GM13977 (cell line): ENCODE measurements around the gene PBX4.

Experiments used
- DNase-seq: peaks from one replicate; pipeline ENCODE4 v3.0.0; 2012; ENCODE audit warnings: low spot score
- in situ Hi-C: fragments of 300-500 bp; cut with MboI; formaldehyde crosslinking; loops from one replicate; pipeline ENCODE4 v1.12.0; 2022; ENCODE audit warnings: low sequenced_read_pairs, low pct_unique_long_range_greater_than_20kb, mixed read lengths, inconsistent platforms; ENCODE audit not compliant: unreplicated experiment
- TF ChIP-seq, protein P1 (sequence below): IDR thresholded peaks from 2 replicates; pipeline ENCODE4 v1.5.1; 2012; ENCODE audit warnings: mild to moderate bottlenecking, control low read depth; ENCODE audit not compliant: insufficient read depth; ENCODE audit errors: extremely low read depth, missing control alignments

Gene PBX4

GRCh38 chr19:19579533-19580361 is 38.7 kb downstream of the PBX4 start:
- in situ Hi-C loops: no loop called here
- TF ChIP-seq, protein P1, sequence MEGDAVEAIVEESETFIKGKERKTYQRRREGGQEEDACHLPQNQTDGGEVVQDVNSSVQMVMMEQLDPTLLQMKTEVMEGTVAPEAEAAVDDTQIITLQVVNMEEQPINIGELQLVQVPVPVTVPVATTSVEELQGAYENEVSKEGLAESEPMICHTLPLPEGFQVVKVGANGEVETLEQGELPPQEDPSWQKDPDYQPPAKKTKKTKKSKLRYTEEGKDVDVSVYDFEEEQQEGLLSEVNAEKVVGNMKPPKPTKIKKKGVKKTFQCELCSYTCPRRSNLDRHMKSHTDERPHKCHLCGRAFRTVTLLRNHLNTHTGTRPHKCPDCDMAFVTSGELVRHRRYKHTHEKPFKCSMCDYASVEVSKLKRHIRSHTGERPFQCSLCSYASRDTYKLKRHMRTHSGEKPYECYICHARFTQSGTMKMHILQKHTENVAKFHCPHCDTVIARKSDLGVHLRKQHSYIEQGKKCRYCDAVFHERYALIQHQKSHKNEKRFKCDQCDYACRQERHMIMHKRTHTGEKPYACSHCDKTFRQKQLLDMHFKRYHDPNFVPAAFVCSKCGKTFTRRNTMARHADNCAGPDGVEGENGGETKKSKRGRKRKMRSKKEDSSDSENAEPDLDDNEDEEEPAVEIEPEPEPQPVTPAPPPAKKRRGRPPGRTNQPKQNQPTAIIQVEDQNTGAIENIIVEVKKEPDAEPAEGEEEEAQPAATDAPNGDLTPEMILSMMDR: no peak
- DNase-seq: no peak

DNA sequence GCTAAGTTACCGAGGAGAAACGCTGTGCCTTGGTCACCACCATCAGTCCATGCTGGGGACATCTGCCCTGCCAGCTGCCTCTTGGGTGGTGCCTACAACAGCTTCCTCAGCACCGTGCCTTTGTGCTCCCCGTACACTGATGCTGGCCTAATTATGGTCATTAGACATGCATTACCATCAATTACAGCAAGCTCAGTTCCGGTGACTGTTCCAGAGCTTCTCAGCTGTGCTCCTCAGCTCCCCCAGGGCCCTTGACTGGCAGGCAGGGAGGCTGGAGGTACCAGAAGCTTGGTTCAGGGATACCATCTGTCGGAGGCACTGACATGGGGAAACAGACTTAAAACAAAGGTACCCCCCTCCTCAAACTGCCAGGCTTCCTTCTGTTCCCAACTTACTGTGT is 40.2 kb downstream of the PBX4 start:
- no peak for DNase-seq
- TF ChIP-seq, protein P1: no peak
- in situ Hi-C loops: no loop called here

- in situ Hi-C loops: no loop called here
- DNase-seq: no peak
- TF ChIP-seq, protein P1: no peak
These were observed 43.1 kb downstream of the PBX4 start for GRCh38 chr19:19575411-19575810.

- TF ChIP-seq, protein P1: no peak
These were observed 47.3 kb downstream of the PBX4 start for GRCh38 chr19:19571071-19571786.

DNA sequence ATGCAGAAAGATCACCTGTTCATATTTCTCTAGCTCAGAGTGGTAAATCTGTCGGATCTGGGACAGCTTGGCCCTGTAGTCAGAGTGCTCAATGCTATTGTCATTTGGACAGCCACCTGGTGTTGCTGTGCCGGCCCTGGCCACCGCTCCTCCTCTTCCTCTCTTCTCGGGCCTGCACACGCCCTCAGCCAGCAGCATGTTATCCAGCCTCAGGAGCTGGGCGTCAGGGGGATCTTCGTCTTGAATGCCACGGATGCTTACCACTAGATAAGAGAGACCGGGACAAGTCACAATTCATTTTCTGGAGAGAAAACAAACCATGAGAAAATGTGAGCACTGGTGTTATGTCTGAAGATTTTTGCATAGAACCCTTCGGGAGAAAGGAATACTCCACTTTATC is 47.9 kb downstream of the PBX4 start:
- DNase-seq: no peak
- TF ChIP-seq, protein P1: no peak

More at GRCh38 chr19:19571071-19571786, 47.3 kb downstream of the PBX4 start:
- DNase-seq: no peak
- in situ Hi-C loops: no loop called here

DNA sequence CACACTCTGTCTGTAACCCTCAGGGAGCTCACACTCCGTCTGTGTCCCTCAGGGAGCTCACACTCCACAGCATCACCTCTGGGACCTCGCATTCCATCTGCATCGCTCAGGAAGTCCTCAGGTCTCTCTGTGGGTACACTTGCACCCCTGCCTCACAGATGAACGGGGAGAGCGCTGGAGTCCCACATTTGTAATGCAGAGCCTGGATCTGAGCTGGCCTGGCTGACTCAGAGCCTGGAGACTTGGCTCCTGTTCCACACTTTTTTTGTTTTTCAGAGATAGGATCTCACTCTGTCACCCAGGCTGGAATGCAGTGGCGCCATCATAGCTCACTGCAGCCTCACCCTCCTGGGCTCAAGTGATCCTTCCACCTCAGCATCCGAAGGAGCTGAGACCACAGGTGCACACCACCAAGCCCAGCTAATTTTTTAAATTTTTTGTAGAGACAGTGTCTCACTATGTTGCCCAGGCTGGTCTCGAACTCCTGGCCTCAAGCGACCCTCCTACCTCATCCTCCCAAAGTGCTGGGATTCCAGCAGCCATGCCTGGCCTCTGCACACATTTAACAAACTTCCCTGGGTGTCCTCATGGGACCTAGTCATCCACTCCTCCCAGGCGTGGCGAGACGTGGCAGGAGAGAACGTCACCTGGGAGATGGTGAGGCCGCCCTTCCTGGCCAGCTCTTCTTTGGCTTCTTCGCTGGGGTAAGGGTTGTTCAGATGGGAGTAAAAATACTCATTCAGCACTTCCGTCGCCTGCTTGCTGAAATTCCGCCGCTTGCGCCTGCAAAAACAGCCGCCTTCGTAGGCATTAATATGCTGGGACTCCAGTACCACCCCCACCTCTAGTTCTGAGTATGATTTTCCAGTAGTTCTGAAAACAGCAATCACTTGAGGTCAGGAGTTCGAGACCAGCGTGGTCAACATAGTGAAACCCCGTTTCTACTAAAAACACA is 49.4 kb downstream of the PBX4 start:
- TF ChIP-seq, protein P1: no peak
- DNase-seq: no peak
- in situ Hi-C loops: no loop called here

More for the DNA sequence above, 47.9 kb downstream of the PBX4 start:
- in situ Hi-C loops: no loop called here
